Upper lobe of right lung (tissue), 1 donor: ENCODE results near the gene NR1H4. TPM values are rescaled to one million over a fixed set of nuclear protein-coding genes. Genes with fewer than 3 reads are reported as not detected.

Experiments used
- ATAC-seq: fragments of 200-7000 bp; cut with Tn5 transposase; one replicate; pipeline ENCODE4 v1.9.1; 2020; ENCODE audit warnings: mild to moderate bottlenecking, moderate library complexity
- DNase-seq: peaks from one replicate; pipeline ENCODE4 v3.0.0-alpha.2; 2020
- H3K27ac ChIP-seq: fragments of 200-600 bp; one replicate; pipeline ENCODE4 v1.8.0; 2022
- H3K27me3 ChIP-seq: fragments of 200-600 bp; one replicate; pipeline ENCODE4 v1.8.0; 2022; ENCODE audit warnings: mild to moderate bottlenecking
- H3K36me3 ChIP-seq: fragments of 200-600 bp; one replicate; pipeline ENCODE4 v1.8.0; 2022
- H3K4me1 ChIP-seq: fragments of 200-600 bp; one replicate; pipeline ENCODE4 v1.8.0; 2022
- H3K4me3 ChIP-seq: fragments of 200-600 bp; one replicate; pipeline ENCODE4 v1.8.0; 2022; ENCODE audit warnings: mild to moderate bottlenecking
- H3K9me3 ChIP-seq: fragments of 200-600 bp; one replicate; pipeline ENCODE4 v1.8.0; 2022
- intact Hi-C: fragments of 100-400 bp; cut with DNase I; formaldehyde crosslinking; loops from one replicate; pipeline ENCODE4 v1.11.0; 2022
- total RNA-seq: library from RNA; stranded (reverse); fragmentation: NEBNext Ultra II Directional; extraction: Animal tissue kit (Norgen Biotek cat#: 25700); gene quantifications from one replicate; pipeline ENCODE4 v1.2.1, GENCODE V29; 2021
- TF ChIP-seq, protein P1 (sequence below): fragments of 200-600 bp; IDR thresholded peaks from one replicate; pipeline ENCODE4 v1.8.0; 2022; ENCODE audit warnings: antibody characterized with exemption
- donor health status: DM: no; HTN: yes; CAD: no; lungs with severe emphysema.

Gene NR1H4
- total RNA-seq, 1 donor from 2014 or later: not detected

DNA sequence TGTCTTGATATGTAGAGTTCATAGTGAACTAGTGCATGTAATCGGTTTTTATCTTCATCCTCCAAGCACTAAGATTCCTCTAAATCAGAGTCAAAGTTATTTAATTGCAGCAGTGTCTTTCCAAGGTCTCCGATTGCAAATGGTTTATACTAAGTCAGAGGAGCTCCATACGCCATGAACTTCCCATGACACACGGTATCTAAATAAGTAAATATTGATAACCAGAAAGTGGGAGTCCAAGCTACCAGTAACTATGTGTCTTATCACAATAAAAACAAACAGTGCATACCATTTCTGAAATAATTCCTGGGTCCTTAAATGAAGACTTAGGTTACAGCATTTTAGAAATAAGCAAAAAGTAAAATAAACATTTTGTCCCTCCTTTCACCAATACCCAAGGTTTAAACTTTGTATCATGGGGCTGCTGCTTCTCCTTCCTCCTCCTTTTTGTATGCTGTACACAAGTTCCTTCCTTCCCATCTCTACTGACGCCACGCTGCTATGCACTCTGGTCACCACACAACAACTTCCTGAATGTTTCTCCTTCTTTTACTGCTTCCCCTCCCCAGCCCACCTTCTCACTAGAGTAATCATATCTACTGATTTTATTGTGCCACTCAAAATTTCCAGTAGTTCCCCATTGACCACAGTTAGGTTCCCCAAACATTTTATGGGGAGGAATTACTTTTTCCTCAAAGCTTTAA lies 10.7 kb downstream of the NR1H4 start:
- H3K9me3 ChIP-seq: no peaks in the 10 kb centered on the region
- intact Hi-C loops: no loop called here
- no peak for DNase-seq
- H3K4me1 ChIP-seq: no peaks in the 10 kb centered on the region
- H3K4me3 ChIP-seq: no peak overlapping the region
- peaks cover 7% of the 10 kb centered on the region for H3K27me3 ChIP-seq
- H3K36me3 ChIP-seq: no peaks in the 10 kb centered on the region
- TF ChIP-seq, protein P1, sequence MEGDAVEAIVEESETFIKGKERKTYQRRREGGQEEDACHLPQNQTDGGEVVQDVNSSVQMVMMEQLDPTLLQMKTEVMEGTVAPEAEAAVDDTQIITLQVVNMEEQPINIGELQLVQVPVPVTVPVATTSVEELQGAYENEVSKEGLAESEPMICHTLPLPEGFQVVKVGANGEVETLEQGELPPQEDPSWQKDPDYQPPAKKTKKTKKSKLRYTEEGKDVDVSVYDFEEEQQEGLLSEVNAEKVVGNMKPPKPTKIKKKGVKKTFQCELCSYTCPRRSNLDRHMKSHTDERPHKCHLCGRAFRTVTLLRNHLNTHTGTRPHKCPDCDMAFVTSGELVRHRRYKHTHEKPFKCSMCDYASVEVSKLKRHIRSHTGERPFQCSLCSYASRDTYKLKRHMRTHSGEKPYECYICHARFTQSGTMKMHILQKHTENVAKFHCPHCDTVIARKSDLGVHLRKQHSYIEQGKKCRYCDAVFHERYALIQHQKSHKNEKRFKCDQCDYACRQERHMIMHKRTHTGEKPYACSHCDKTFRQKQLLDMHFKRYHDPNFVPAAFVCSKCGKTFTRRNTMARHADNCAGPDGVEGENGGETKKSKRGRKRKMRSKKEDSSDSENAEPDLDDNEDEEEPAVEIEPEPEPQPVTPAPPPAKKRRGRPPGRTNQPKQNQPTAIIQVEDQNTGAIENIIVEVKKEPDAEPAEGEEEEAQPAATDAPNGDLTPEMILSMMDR: no peak
- ATAC-seq: peak; percentile 53
- H3K27ac ChIP-seq: no peak overlapping the region

DNA sequence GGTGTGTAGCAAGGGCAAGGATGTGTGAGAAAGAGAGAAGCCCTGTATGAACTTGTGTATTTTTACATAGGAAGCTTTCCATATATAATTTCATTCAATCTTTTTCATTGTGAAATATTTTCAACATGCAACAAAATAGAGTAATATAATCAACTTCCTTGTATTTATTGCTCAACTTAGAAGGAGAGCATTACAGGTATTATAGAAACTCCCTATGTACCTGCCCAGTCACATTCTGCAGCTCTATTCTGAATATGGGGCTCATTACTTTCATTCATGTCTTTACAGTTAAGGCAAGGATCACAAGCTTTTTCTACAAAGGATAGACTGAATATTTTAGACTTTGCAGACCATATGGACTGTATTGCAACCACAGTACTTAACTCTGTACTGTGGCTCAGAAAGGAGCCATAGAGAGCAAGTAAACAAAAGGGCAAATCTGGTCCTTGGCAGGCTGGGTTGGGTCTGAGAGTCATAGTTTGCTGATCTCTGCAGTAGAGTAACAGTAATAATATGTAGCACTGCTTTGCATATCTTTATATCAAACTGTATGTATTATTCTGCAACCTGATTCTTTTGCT lies 11.3 kb downstream of the NR1H4 start:
- Histone ChIP-seq H3K9me3 (no peaks in the 10 kb centered on the region), H3K4me1 (no peaks in the 10 kb centered on the region), H3K4me3 (no peak overlapping the region), H3K27me3 (peaks cover 7% of the 10 kb centered on the region), H3K27ac (no peak overlapping the region), H3K36me3 (no peaks in the 10 kb centered on the region)
- DNase-seq (no peak), ATAC-seq (no peak)
- intact Hi-C loops: no loop called here
- TF ChIP-seq, protein P1: no peak

DNA sequence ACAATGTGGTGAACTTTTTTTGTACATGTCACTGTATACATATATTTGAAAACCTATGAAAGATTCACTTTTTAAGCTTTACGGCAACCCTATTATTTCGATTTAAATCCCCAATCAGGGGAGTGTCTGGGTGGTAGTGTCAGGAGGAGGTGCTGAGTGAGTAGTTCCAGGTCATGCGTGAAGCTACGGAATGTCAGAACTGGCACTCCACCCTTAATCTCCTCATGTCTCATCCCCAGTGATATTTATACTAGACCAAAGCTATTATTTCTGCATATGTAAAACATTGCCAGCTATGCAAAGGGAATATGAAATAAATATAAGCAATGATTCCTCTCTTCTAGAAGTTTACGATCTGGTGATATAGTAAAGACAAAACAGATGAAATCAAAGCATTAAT lies 12.3 kb downstream of the NR1H4 start:
- H3K27ac ChIP-seq: no peak overlapping the region
- H3K4me1 ChIP-seq: no peaks in the 10 kb centered on the region
- DNase-seq: no peak
- no peaks in the 10 kb centered on the region for H3K36me3 ChIP-seq
- ATAC-seq: no peak
- no peak overlapping the region for H3K4me3 ChIP-seq
- peaks cover 7% of the 10 kb centered on the region for H3K27me3 ChIP-seq
- TF ChIP-seq, protein P1: no peak
- no peaks in the 10 kb centered on the region for H3K9me3 ChIP-seq
- intact Hi-C loops: no loop called here

DNA sequence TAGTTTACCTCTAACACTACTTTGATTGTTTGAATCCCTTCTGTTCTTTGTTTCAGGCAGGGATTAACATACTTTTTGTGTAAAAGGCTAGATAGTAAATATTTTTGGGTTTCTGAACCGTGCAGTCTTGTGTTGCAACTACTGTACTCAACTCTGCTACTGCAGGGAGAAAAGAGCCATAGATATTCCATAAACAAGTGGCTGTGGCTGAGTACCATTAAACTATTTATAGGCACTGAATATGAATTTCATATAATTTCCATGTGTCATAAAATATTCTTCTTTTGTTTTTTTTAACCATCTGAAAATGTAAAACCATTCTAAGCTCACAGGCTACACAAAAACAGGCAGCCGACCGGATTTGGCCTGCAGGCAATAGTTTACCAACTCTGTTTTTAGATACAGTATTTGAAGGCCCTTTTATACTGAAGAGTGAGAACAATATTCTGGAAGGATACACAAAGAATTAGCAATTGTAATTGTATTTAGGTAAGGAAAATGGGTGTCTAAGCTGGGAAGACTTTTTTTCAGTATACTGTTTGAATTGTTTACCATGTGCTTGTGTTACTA lies 15.7 kb downstream of the NR1H4 start:
- intact Hi-C loops: no loop called here
- H3K4me1 ChIP-seq: no peaks in the 10 kb centered on the region
- ATAC-seq (no peak), DNase-seq (no peak)
- H3K27me3 ChIP-seq: peaks cover 4% of the 10 kb centered on the region
- H3K4me3 ChIP-seq: no peak overlapping the region
- no peak overlapping the region for H3K27ac ChIP-seq
- H3K36me3 ChIP-seq: no peaks in the 10 kb centered on the region
- H3K9me3 ChIP-seq: no peaks in the 10 kb centered on the region
- TF ChIP-seq, protein P1: no peak

DNA sequence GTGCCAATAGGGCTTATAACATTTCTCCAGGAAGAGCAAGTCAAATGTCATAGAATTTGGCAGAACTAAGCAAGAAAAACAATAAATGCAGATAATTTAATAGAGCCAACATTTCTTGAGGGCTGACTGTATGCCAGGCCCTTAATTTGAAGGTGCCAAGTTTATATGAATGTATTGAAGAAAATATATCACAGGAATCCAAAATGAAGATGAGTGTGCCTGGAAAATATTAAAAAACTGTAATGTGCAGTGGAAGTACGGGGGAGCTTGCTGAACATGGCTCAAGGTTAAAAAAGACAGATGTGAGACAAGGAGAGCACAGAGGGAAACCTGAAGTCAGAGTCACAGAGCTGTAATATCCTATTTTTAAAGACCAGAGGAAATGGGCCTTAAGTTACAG lies 16.4 kb downstream of the NR1H4 start:
- intact Hi-C loops: no loop called here
- TF ChIP-seq, protein P1: no peak
- Histone ChIP-seq H3K27me3 (no peaks in the 10 kb centered on the region), H3K4me1 (no peaks in the 10 kb centered on the region), H3K4me3 (no peak overlapping the region), H3K9me3 (no peaks in the 10 kb centered on the region), H3K27ac (no peak overlapping the region), H3K36me3 (no peaks in the 10 kb centered on the region)
- DNase-seq: no peak
- no peak for ATAC-seq
